Endothelial cell of umbilical vein (primary cell): ENCODE results near the gene COG2. TPM values are rescaled to one million over a fixed set of nuclear protein-coding genes. Genes with fewer than 3 reads are reported as not detected.
"Not testable (repeated sequence)": the region's sequence is repeated elsewhere in the genome, so short reads cannot be mapped to it uniquely, and the experiment has no call there.

Source experiments
- BruUV-seq: library from RNA; stranded (reverse); fragments of 400-500 nt; replicated peaks from 2 replicates; lab custom pipeline; 2021; lab: Mats Ljungman, UMichigan
- CTCF ChIA-PET: fragments of 300-600, 350-600 bp; sonication (Branson Sonifier 250); formaldehyde crosslinking; loops from one replicate; lab custom pipeline; 2021; ENCODE audit warnings: antibody characterized with exemption, inconsistent platforms; lab: Charles Lee
- POLR2A ChIA-PET: fragments of 300-600, 350-600 bp; sonication (Branson Sonifier 250); formaldehyde crosslinking; loops from one replicate; lab custom pipeline; 2021; ENCODE audit warnings: antibody characterized with exemption, inconsistent platforms; lab: Charles Lee
- DNase-seq: peaks from one replicate; pipeline ENCODE4 v3.0.0-alpha.2; 2011; ENCODE audit warnings: low read depth, low spot score
- FAIRE-seq: peaks from 2 replicates; lab custom pipeline; 2011; peaks lifted over from hg19 to GRCh38; lab: Jason Lieb, UNC
- H2AFZ ChIP-seq: 2 replicates; pipeline ENCODE4 v1.6.0; 2012; ENCODE audit warnings: low read depth, low read length, control low read depth, inconsistent platforms
- H3K27ac ChIP-seq: 2 replicates; pipeline ENCODE4 v1.5.1; 2011; ENCODE audit warnings: low read depth, mild to moderate bottlenecking, control low read depth, low read length, moderate library complexity; ENCODE audit not compliant: insufficient read depth
- H3K27me3 ChIP-seq, 2 experiments: 2 replicates each; pipeline versions ENCODE4 v1.6.0 to v1.6.1; 2011; ENCODE audit warnings: low read length in 2 of 2, mixed read lengths in 1 of 2; ENCODE audit not compliant: control insufficient read depth in 2 of 2, insufficient read depth in 2 of 2
- H3K36me3 ChIP-seq, 2 experiments: 2 replicates in 1 of 2; 3 replicates in 1 of 2; pipeline ENCODE4 v1.5.1; 2011; ENCODE audit warnings: low read length in 2 of 2, mild to moderate bottlenecking in 1 of 2, moderate library complexity in 1 of 2; ENCODE audit not compliant: control insufficient read depth in 2 of 2, insufficient read depth in 2 of 2; ENCODE audit errors: extremely low read depth in 1 of 2
- H3K4me1 ChIP-seq: 3 replicates; pipeline ENCODE4 v1.5.1; 2011; ENCODE audit warnings: mild to moderate bottlenecking, low read length; ENCODE audit not compliant: control insufficient read depth, insufficient read depth; ENCODE audit errors: extremely low read depth
- H3K4me2 ChIP-seq: 2 replicates; pipeline ENCODE4 v1.6.1; 2011; ENCODE audit warnings: low read length, control low read depth, mixed read lengths; ENCODE audit not compliant: insufficient read depth
- H3K4me3 ChIP-seq, 3 experiments: fragments of 200-600 bp in 1 of 3; sonication (generic), shearing (Covaris generic) in 1 of 3; replicated peaks in 1 of 3; 2 replicates each; pipeline ENCODE4 v1.5.1; 2011 to 2016; ENCODE audit warnings: control low read depth in 3 of 3, low read length in 3 of 3, mild to moderate bottlenecking in 2 of 3, inconsistent platforms in 1 of 3, low read depth in 1 of 3, moderate library complexity in 1 of 3; ENCODE audit not compliant: insufficient read depth in 1 of 3
- H3K79me2 ChIP-seq: 2 replicates; pipeline ENCODE4 v1.6.0; 2012; ENCODE audit warnings: low read length, inconsistent platforms; ENCODE audit not compliant: control insufficient read depth, insufficient read depth
- H3K9ac ChIP-seq: replicated peaks from 2 replicates; pipeline ENCODE3; 2011; ENCODE audit warnings: low read length, control low read depth; ENCODE audit not compliant: insufficient read depth; ENCODE audit errors: extremely low read depth
- H3K9me1 ChIP-seq: replicated peaks from 3 replicates; pipeline ENCODE4 v1.6.0; 2011; ENCODE audit warnings: mild to moderate bottlenecking, low read length; ENCODE audit not compliant: control insufficient read depth, insufficient read depth; ENCODE audit errors: extremely low read depth
- H3K9me3 ChIP-seq: replicated peaks from 2 replicates; pipeline ENCODE4 v1.5.1; 2012; ENCODE audit warnings: low read length, inconsistent platforms; ENCODE audit not compliant: control insufficient read depth, insufficient read depth
- H4K20me1 ChIP-seq: replicated peaks from 2 replicates; pipeline ENCODE3; 2011; ENCODE audit warnings: mild to moderate bottlenecking, low read length; ENCODE audit not compliant: control insufficient read depth, insufficient read depth; ENCODE audit errors: extremely low read depth
- FOS ChIP-seq: IDR thresholded peaks from 2 replicates; pipeline ENCODE4 v1.6.1; 2011; ENCODE audit warnings: mild to moderate bottlenecking, low read length, moderate library complexity, borderline replicate concordance; ENCODE audit not compliant: insufficient read depth
- dilution Hi-C: fragments of 300-500 bp; cut with MboI; formaldehyde crosslinking; loops from one replicate; pipeline ENCODE4 v1.15.0; 2019; ENCODE audit warnings: low sequenced_read_pairs; ENCODE audit not compliant: extremely low pct_ligation_motif_present
- intact Hi-C: fragments of 100-400 bp; cut with micrococcal nuclease; formaldehyde crosslinking; loops from one replicate; pipeline ENCODE4 v1.10.0; 2022
- polyA plus RNA-seq, 4 experiments: library from polyadenylated mRNA; depleted of rRNA in 3 of 4; stranded (reverse) in 3 of 4; unstranded in 1 of 4; fragments of >200 nt; gene quantifications; 2 replicates each; pipeline versions ENCODE4 v1.2.1 to v1.2.3, GENCODE V29; 2011 to 2012; ENCODE audit warnings: missing spikeins in 1 of 4
- total RNA-seq: library from RNA; stranded (reverse); gene quantifications from 2 replicates; pipeline ENCODE4 v1.2.3, GENCODE V29; 2021

Gene COG2
- total and polyA plus RNA-seq, 2 donors (not counting 3 experiments of a cell fraction or from before 2014, with no cell fraction given), result 7.6 to 24.2 TPM

- no peaks in the 10 kb centered on the region for H3K36me3 ChIP-seq
- no peak overlapping the region for H3K9ac ChIP-seq
- ChIA-PET POLR2A (no interaction called here), CTCF (interaction anchor here (1.0 to 2.3 kb wide), 3 partner anchors 8 to 15 kb away, joined by 4 to 8 read pairs (median 4); partner anchors contain the start of gene COG2)
- H2AFZ ChIP-seq, result no peak overlapping the region
- BruUV-seq, result no TSS peak
- H3K27ac ChIP-seq, result no peak overlapping the region
- H3K27me3 ChIP-seq, result no peaks in the 10 kb centered on the region
- H3K79me2 ChIP-seq, result peaks cover 45% of the 10 kb centered on the region
- TF ChIP-seq FOS, result no peak
- FAIRE-seq (no peak), DNase-seq (no peak)
- H3K4me1 ChIP-seq, result no peaks in the 10 kb centered on the region
- no peak overlapping the region for H3K4me2 ChIP-seq
- no peaks in the 10 kb centered on the region for H3K9me3 ChIP-seq
- intact Hi-C loops (no loop called here), dilution Hi-C loops (no loop called here)
- H4K20me1 ChIP-seq, result peaks cover 2% of the 10 kb centered on the region
- no peak overlapping the region for H3K4me3 ChIP-seq
- no peaks in the 10 kb centered on the region for H3K9me1 ChIP-seq
Measured at GRCh38 chr1:230651235-230651634, 9.0 kb downstream of the COG2 start.

GRCh38 chr1:230656719-230657118 lies 14.4 kb downstream of the COG2 start:
- H4K20me1 ChIP-seq, FAIRE-seq, CTCF ChIA-PET, H3K4me2 ChIP-seq, H3K36me3 ChIP-seq, H3K4me1 ChIP-seq, POLR2A ChIA-PET, H3K9me1 ChIP-seq, H2AFZ ChIP-seq, H3K27me3 ChIP-seq, BruUV-seq, H3K9me3 ChIP-seq, H3K4me3 ChIP-seq, dilution Hi-C loops, intact Hi-C loops, H3K9ac ChIP-seq, DNase-seq, H3K27ac ChIP-seq: not testable (repeated sequence)
- H3K79me2 ChIP-seq, result peaks cover 14% of the 10 kb centered on the region

DNA sequence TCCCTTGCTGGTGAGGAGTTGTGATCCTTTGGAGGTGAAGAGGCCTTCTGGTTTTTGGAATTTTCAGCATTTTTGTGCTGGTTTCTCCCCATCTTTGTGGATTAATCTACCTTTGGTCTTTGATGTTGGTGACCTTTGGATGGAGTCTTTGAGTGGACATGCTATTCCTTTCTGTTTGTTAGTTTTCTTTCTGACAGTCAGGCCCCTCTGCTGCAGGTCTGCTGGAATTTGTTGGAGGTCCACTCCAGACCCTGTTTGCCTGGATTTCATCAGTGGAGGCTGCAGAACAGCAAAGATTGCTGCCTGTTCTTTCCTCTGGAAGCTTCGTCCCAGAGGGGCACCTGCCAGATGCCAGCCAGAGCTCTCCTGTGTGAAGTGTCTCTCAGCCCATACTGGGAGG lies 15.8 kb downstream of the COG2 start:
- POLR2A ChIA-PET, H3K9me3 ChIP-seq, H4K20me1 ChIP-seq, H2AFZ ChIP-seq, H3K9me1 ChIP-seq, H3K27me3 ChIP-seq, intact Hi-C loops, H3K4me1 ChIP-seq, BruUV-seq, H3K4me2 ChIP-seq, H3K9ac ChIP-seq, DNase-seq, dilution Hi-C loops, H3K36me3 ChIP-seq, H3K27ac ChIP-seq, H3K4me3 ChIP-seq, FAIRE-seq, H3K79me2 ChIP-seq: not testable (repeated sequence)
- CTCF ChIA-PET, result interaction anchor here (1.2 kb wide), 1 partner anchor 144 kb away, joined by 3 read pairs; no protein-coding TSS in a partner anchor
